GM23338 (cell line): ENCODE data around the gene UBE2G1.

Experiments used
- CREB1 ChIP-seq: fragments of 250-450 bp; sonication (Bioruptor Pico); IDR thresholded peaks from 2 replicates; pipeline ENCODE4 v1.5.0; 2020; ENCODE audit warnings: low read depth, mild to moderate bottlenecking, moderate library complexity
- CTCF ChIP-seq, 2 experiments: fragments of 200-600 bp in 1 of 2; sonication (generic) in 1 of 2; conservative IDR thresholded peaks; 2 replicates each; pipeline versions ENCODE4 v1.5.1 to v1.6.1; 2016 to 2017; ENCODE audit warnings: antibody characterized with exemption in 2 of 2, low read depth in 2 of 2, mild to moderate bottlenecking in 2 of 2, moderate library complexity in 1 of 2
- EZH2 ChIP-seq: fragments of 200-600 bp; sonication (generic); IDR thresholded peaks from one replicate; pipeline ENCODE4 v1.8.0; 2017; ENCODE audit warnings: antibody characterized with exemption, mild to moderate bottlenecking, low read depth; ENCODE audit not compliant: unreplicated experiment
- EZH2phosphoT487 ChIP-seq: fragments of 200-600 bp; sonication (generic); IDR thresholded peaks from one replicate; pipeline ENCODE4 v1.8.1; 2018; ENCODE audit warnings: antibody characterized with exemption; ENCODE audit not compliant: unreplicated experiment
- REST ChIP-seq: IDR thresholded peaks from one replicate; pipeline ENCODE4 v1.6.1; 2018; ENCODE audit warnings: antibody characterized with exemption; ENCODE audit not compliant: unreplicated experiment
- STAT1 ChIP-seq: IDR thresholded peaks from one replicate; pipeline ENCODE4 v1.6.1; 2016; ENCODE audit warnings: antibody characterized with exemption; ENCODE audit not compliant: unreplicated experiment

- TF ChIP-seq EZH2 (no peak), CTCF (conservative IDR thresholded peaks at IDR 0.05; ENCODE audit: low read depth in 2 of 2) (no peak), REST (no peak), CREB1 (CRISPR knock-in tag) (no peak), EZH2phosphoT487 (no peak), STAT1 (no peak)
These were observed 70.8 kb downstream of the UBE2G1 start for GRCh38 chr17:4295686-4296085.
